Nephron (organoid): ENCODE data around the gene PLCL1.

Experiments
- H3K27ac Mint-ChIP-seq, 3 experiments: 2 replicates each; pipeline ENCODE4 v1.8.0; 2020; ENCODE audit warnings: mixed read lengths in 3 of 3, mild to moderate bottlenecking in 2 of 3, moderate library complexity in 1 of 3
- H3K27me3 Mint-ChIP-seq: 2 replicates; pipeline ENCODE4 v1.8.0; 2021; ENCODE audit warnings: low read depth, mild to moderate bottlenecking, moderate library complexity, mixed read lengths
- H3K36me3 Mint-ChIP-seq: 2 replicates; pipeline ENCODE4 v1.8.0; 2020; ENCODE audit warnings: low read depth, mixed read lengths
- H3K4me1 Mint-ChIP-seq: 2 replicates; pipeline ENCODE4 v1.8.0; 2020; ENCODE audit warnings: mixed read lengths
- H3K4me3 Mint-ChIP-seq, 3 experiments: 2 replicates each; pipeline ENCODE4 v1.8.0; 2020; ENCODE audit warnings: mild to moderate bottlenecking in 3 of 3, mixed read lengths in 3 of 3, moderate library complexity in 2 of 3
- H3K9me3 Mint-ChIP-seq: 2 replicates; pipeline ENCODE4 v1.8.0; 2020; ENCODE audit warnings: mixed read lengths
- TF ChIP-seq, protein P1 (sequence below), 3 experiments: fragments of 200-600 bp; sonication (generic); IDR thresholded peaks; one replicate each; pipeline ENCODE4 v1.5.0; 2021; ENCODE audit warnings: antibody characterized with exemption in 3 of 3; ENCODE audit not compliant: unreplicated experiment in 3 of 3

PLCL1 gene

DNA sequence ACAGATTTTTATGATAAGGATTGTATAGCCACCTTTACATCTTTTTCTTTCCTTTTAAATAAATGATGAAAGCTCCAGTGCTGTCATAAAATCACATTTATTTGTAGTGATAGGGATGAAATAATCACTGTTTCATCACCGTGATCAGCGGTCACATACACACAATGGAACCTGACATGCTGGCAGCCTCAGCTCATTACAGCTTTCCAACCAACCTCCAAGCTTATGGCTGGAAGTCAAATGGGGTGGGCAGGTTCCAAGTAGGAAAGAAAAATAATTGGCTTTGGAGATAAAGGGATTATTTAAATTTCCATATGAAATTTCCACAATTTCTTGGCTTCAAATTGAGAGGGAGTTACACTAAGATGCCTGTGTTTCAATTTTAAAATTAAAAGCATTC is 251.3 kb downstream of the PLCL1 start:
- H3K36me3 Mint-ChIP-seq = no peaks in the 10 kb centered on the region
- TF ChIP-seq, protein P1, sequence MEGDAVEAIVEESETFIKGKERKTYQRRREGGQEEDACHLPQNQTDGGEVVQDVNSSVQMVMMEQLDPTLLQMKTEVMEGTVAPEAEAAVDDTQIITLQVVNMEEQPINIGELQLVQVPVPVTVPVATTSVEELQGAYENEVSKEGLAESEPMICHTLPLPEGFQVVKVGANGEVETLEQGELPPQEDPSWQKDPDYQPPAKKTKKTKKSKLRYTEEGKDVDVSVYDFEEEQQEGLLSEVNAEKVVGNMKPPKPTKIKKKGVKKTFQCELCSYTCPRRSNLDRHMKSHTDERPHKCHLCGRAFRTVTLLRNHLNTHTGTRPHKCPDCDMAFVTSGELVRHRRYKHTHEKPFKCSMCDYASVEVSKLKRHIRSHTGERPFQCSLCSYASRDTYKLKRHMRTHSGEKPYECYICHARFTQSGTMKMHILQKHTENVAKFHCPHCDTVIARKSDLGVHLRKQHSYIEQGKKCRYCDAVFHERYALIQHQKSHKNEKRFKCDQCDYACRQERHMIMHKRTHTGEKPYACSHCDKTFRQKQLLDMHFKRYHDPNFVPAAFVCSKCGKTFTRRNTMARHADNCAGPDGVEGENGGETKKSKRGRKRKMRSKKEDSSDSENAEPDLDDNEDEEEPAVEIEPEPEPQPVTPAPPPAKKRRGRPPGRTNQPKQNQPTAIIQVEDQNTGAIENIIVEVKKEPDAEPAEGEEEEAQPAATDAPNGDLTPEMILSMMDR (IDR thresholded peaks at IDR 0.05; ENCODE audit: unreplicated experiment in 3 of 3) = no peak
- H3K9me3 Mint-ChIP-seq = no peaks in the 10 kb centered on the region
- peaks cover 18% of the 10 kb centered on the region for H3K4me1 Mint-ChIP-seq
- no peaks in the 10 kb centered on the region for H3K27me3 Mint-ChIP-seq
- peak overlapping the region in 2 of 3 experiments; percentile 56 to 61 for H3K27ac Mint-ChIP-seq
- H3K4me3 Mint-ChIP-seq = no peak overlapping the region

DNA sequence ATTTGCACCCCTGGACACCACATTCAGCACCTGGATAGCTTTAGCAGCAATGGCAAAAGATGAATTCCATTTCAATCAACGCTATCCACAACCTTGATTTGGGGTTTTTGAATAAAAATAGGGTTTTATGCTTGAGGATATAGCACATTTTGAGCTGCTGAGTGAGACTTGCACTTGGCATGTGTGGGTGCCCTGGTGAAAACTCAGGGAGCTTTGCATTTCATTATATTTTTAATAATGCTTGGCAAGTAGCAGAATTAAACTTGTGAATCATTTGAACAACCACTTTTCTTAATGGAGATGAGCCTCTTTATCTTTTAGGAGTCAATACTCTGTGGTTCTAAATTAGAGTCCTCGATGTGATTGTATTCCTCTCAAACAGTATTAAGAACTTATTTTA is 252.4 kb downstream of the PLCL1 start:
- Mint-ChIP-seq H3K9me3 (no peaks in the 10 kb centered on the region), H3K4me1 (peaks cover 16% of the 10 kb centered on the region), H3K27ac (no peak overlapping the region), H3K4me3 (no peak overlapping the region), H3K36me3 (no peaks in the 10 kb centered on the region), H3K27me3 (no peaks in the 10 kb centered on the region)
- TF ChIP-seq, protein P1 (IDR thresholded peaks at IDR 0.05; ENCODE audit: unreplicated experiment in 3 of 3) = no peak

DNA sequence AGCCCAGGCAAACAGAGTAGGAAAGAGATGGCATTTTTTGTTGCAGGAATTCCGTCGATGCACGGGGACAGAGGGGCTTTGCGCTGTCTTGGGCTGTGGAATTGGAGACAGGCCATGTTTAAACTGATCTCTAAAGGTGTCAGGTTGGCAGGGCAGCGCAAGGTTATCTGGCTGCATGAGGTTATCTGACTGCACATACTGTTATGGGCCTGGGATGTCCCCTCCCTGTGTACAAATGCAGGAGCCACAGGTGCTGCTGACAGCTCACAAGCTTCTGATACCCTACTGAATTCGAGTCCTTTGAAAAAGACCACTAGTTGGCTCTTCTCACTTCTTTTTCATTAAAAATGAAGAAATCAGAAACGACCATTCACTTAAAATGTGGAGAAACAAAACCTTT is 255.4 kb downstream of the PLCL1 start:
- H3K4me3 Mint-ChIP-seq = no peak overlapping the region
- no peaks in the 10 kb centered on the region for H3K36me3 Mint-ChIP-seq
- peaks cover 7% of the 10 kb centered on the region for H3K4me1 Mint-ChIP-seq
- no peaks in the 10 kb centered on the region for H3K9me3 Mint-ChIP-seq
- no peaks in the 10 kb centered on the region for H3K27me3 Mint-ChIP-seq
- TF ChIP-seq, protein P1 (IDR thresholded peaks at IDR 0.05; ENCODE audit: unreplicated experiment in 3 of 3) = no peak
- no peak overlapping the region for H3K27ac Mint-ChIP-seq

DNA sequence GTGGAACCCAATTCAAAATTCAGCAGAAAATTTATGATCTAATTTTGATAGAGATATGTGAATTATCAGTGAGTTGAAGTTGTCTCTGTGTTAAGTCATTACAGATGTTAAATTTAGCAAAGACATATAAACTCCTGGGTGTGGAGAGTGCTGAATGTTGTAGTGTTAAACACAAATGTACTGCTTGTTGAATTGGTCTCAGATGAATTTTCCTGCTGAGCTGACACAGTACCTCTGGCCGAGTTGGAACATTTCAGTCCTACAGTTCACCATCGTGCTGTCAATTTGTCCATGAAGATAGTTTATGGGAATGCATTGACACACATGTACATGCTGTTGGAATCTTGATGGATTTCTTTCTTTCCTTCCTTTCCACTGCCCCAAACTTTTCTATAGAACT is 255.9 kb downstream of the PLCL1 start:
- TF ChIP-seq, protein P1 (IDR thresholded peaks at IDR 0.05; ENCODE audit: unreplicated experiment in 3 of 3) = no peak
- H3K36me3 Mint-ChIP-seq = no peaks in the 10 kb centered on the region
- H3K9me3 Mint-ChIP-seq = no peaks in the 10 kb centered on the region
- peaks cover 4% of the 10 kb centered on the region for H3K4me1 Mint-ChIP-seq
- no peak overlapping the region for H3K4me3 Mint-ChIP-seq
- H3K27ac Mint-ChIP-seq = no peak overlapping the region
- no peaks in the 10 kb centered on the region for H3K27me3 Mint-ChIP-seq

DNA sequence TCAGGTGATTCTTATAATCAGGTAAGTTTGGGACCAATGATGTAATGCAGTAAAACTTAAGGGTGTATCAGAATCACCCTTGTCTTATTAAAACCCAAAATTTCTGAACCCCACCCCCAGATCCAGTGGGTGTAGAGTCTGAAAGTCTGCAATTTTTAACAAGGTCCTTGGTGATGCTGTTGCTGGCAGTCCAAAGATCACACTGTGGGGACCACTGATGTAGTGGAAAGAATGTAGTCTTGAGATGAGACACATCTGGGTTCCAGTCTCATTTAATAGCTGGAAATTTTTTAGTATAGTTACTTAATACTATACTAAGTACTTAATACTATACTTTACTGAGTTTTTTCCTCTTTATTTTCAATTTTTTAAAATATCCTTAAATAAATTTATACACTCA is 258.4 kb downstream of the PLCL1 start:
- Mint-ChIP-seq H3K27ac (no peak overlapping the region), H3K4me3 (no peak overlapping the region), H3K9me3 (no peaks in the 10 kb centered on the region), H3K36me3 (no peaks in the 10 kb centered on the region), H3K27me3 (no peaks in the 10 kb centered on the region), H3K4me1 (no peaks in the 10 kb centered on the region)
- TF ChIP-seq, protein P1 (IDR thresholded peaks at IDR 0.05; ENCODE audit: unreplicated experiment in 3 of 3) = no peak

DNA sequence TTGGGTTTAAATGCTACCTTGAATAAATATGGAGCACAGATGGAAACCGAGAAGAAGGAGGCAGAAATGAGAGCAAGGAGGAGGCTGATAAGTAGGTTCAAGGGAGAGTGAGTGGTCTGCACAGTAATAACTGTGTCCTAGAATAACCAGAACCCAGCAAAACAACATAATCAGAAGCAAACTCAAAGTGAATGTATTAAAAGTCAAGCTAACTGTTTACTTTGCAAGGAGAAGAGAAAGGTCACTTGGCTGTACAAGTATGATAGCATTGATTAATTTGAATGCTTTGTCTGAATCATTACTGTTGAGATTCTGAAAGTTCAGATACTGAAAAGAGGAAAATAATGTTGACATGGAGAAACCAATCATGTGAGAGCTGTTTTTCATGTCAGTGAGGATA is 258.8 kb downstream of the PLCL1 start:
- Mint-ChIP-seq H3K4me3 (no peak overlapping the region), H3K36me3 (no peaks in the 10 kb centered on the region), H3K4me1 (no peaks in the 10 kb centered on the region), H3K27ac (no peak overlapping the region), H3K27me3 (no peaks in the 10 kb centered on the region), H3K9me3 (no peaks in the 10 kb centered on the region)
- TF ChIP-seq, protein P1 (IDR thresholded peaks at IDR 0.05; ENCODE audit: unreplicated experiment in 3 of 3) = no peak
